ENCODE measurements around the gene FFAR4.
A peak's percentile ranks its signal among the peaks of the same experiment; 100 is the strongest.

Gene FFAR4

DNA sequence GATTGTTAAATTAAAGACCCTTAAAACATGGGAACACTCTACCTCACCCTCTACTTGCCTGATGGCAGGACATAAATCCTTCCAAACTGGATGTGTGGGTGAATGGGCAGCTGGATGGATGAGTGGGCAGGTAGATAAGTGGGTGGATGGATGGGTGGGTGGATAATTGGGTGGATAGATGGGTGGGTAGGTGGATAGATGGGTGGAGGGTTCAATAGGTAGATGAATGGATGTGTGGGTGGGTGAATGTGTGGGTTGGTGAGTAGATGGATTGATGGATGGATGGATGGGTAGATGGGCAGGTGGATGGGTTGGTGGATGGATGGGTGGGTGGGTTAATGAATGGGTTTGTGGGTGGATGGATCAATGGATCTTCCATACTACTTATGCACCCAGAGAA, 18.9 kb upstream of the FFAR4 start:
- TF ChIP-seq, protein P1, sequence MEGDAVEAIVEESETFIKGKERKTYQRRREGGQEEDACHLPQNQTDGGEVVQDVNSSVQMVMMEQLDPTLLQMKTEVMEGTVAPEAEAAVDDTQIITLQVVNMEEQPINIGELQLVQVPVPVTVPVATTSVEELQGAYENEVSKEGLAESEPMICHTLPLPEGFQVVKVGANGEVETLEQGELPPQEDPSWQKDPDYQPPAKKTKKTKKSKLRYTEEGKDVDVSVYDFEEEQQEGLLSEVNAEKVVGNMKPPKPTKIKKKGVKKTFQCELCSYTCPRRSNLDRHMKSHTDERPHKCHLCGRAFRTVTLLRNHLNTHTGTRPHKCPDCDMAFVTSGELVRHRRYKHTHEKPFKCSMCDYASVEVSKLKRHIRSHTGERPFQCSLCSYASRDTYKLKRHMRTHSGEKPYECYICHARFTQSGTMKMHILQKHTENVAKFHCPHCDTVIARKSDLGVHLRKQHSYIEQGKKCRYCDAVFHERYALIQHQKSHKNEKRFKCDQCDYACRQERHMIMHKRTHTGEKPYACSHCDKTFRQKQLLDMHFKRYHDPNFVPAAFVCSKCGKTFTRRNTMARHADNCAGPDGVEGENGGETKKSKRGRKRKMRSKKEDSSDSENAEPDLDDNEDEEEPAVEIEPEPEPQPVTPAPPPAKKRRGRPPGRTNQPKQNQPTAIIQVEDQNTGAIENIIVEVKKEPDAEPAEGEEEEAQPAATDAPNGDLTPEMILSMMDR (IDR thresholded peaks at IDR 0.05; ENCODE audit: low read length, missing control alignments) = no peak
- no peak overlapping the region for H3K4me3 ChIP-seq (replicated peaks; ENCODE audit: low read depth, low read length)
- no peak for DNase-seq (ENCODE audit: low read depth)

DNA sequence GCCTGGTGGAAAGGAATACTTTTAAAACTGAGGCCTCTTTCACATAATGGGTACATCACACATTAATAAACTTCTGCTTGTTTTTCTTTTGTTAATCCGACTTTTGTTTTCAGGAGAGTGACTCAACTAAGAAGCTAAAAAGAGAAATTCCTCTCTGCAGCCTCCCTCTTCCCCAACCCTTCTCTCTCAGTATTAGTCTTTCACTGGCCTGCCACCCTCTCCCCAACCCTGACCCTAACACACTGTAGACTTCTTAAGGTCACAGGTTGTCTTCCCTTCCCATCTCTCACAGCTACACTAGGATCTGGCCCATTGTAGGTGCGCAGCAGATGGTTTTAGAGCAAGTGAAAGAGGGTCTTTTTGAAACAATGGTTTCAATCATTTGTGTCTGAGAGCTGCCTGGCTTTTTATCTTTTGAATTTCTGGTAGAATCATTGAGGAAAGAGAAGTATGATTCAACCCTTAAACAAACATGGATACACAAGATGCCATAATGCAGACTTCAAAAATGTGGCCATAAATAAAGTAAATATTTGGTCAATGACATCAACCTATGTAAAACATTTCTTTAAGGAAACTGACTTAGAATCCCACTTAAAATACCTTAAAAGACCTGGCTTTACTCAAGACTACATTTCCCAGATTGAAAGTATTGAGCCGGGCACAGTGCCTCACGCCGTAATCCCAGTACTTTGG, 17.9 kb upstream of the FFAR4 start:
- no peak overlapping the region for H3K4me3 ChIP-seq (replicated peaks; ENCODE audit: low read depth, low read length)
- TF ChIP-seq, protein P1 (IDR thresholded peaks at IDR 0.05; ENCODE audit: low read length, missing control alignments) = no peak
- peak; percentile 18 for DNase-seq (ENCODE audit: low read depth)

- no peak overlapping the region for H3K4me3 ChIP-seq (replicated peaks; ENCODE audit: low read depth, low read length)
- TF ChIP-seq, protein P1 (IDR thresholded peaks at IDR 0.05; ENCODE audit: low read length, missing control alignments) = no peak
- DNase-seq (ENCODE audit: low read depth) = no peak
These were observed 15.9 kb upstream of the FFAR4 start for GRCh38 chr10:93550606-93551005.

GRCh38 chr10:93552780-93553179, 13.7 kb upstream of the FFAR4 start:
- no peak for DNase-seq (ENCODE audit: low read depth)
- TF ChIP-seq, protein P1 (IDR thresholded peaks at IDR 0.05; ENCODE audit: low read length, missing control alignments) = no peak
- H3K4me3 ChIP-seq (replicated peaks; ENCODE audit: low read depth, low read length) = no peak overlapping the region

DNA sequence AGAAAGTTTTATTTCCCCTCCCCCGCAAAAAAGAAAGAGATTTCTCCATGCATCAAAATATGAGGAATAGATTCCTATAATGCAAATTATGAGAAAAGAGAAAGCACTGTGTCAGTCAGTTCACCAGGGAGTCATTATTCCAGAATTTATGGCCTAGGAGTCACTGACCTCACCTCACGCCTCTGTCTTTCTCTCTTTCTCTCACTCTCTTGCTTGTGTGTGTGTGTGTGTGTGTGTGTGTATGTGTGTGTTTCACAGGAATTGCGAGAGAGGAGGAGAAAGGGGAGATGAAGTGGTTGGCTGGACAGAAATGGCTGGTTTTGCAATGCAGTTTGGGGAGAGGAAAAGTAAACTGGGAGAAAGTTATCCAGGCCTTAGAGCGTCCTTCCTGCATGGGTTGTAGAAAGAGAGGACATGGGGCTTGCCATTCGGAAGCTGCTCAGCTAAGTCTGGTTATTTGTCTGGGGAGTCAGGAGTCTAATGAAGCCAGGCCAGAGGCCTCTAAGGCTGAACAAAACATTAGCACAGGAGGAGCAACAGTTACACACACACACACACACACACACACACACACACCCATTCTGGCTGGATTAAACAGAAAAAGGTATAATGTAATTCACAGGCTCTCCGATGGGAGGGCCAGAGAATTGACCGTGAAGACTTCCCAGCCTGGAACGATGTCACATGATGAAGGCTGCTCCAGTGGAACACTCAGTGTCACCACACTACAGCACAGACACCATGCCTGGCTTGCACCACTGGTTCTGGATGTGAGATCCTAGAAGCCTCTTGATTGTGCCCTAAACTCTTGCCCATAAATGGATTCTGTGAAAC, 12.8 kb upstream of the FFAR4 start:
- H3K4me3 ChIP-seq (replicated peaks; ENCODE audit: low read depth, low read length) = no peak overlapping the region
- TF ChIP-seq, protein P1 (IDR thresholded peaks at IDR 0.05; ENCODE audit: low read length, missing control alignments) = no peak
- DNase-seq (ENCODE audit: low read depth) = no peak

DNA sequence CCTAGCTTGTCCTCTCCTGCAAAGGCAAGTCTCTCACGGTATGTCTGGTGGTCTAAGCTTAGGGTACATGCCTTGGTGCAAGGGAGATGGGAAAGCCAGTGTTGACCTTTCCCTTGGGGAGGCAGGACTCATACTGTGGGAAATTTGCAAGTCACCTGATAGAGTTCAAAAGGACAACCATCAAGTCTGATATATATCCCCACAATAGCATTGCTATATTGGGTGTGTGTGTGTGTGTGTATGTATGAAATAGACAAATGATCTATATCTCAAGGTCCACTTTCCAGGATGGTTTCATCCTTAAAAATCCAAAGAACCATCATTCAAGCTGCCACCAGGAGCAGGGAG, 12.2 kb upstream of the FFAR4 start:
- DNase-seq (ENCODE audit: low read depth) = no peak
- no peak overlapping the region for H3K4me3 ChIP-seq (replicated peaks; ENCODE audit: low read depth, low read length)
- TF ChIP-seq, protein P1 (IDR thresholded peaks at IDR 0.05; ENCODE audit: low read length, missing control alignments) = no peak

All from fibroblast of pulmonary artery (primary cell).